Activated CD8-positive, alpha-beta memory T cell treated with anti-CD3 and anti-CD28 coated beads for 24 hours (primary cell): ENCODE data around the gene KIAA1671.

Experiments used
- DNase-seq: peaks from one replicate; pipeline ENCODE4 v3.0.0-alpha.2; 2020

Gene KIAA1671

DNA sequence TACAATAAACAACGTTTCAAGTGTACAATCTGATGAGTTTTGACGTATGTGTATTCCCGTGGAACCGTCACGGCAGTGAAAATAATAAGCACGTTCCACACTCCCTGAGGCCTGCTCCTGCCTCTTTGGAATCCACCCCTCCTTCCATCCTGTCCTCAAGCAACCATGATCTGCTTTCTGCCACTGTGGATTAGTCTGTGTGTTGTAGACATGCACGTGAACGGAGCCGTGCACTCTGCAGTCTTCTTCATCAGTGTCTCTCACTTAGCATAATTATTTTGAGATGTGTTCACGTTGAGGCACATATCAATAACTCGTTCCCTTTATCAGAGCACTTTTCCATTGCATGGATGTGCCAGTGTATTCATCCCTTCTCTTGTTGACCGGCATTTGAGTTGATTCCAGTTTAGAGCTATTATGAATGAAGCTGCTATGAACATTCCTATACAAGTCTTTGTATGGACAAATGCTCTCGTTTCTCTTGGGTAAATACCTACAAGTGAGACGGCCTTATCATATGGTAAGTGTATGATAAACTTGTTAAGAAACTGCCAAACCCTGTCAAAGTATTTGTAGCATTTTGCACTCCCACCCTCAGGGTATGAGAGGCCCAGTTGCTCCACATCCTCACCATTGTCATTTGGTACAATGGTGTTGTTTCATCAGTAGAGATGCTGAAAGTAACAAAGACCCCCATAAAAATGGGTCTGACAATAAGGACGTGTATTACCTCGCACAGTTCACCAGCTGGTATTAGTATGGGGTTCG lies 144.3 kb downstream of the KIAA1671 start:
- no peak for DNase-seq

GRCh38 chr22:25098445-25099081 lies 146.0 kb downstream of the KIAA1671 start:
- no peak for DNase-seq

- no peak for DNase-seq
Observed at GRCh38 chr22:25099202-25099601, 146.7 kb downstream of the KIAA1671 start.

DNA sequence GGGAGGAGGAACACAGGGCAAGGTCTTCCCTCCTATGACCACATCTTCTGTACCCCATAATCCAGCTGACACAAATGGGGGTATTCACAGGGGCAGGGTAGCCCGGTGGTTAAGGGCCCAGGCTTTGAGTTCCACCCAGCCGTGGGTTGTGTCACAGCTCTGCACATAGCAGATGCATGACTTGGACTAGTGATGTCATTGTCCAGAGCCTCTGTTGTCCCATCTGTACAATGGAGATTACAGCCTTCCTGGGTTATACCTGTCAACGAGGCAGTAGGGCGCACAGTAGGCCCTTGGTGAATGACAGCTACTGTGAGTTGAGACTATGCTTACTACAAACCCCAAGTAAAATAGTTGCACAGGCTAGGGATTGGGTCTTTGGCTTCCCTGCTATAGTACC lies 147.9 kb downstream of the KIAA1671 start:
- DNase-seq, result no peak

GRCh38 chr22:25100948-25101347 lies 148.4 kb downstream of the KIAA1671 start:
- no peak for DNase-seq

DNA sequence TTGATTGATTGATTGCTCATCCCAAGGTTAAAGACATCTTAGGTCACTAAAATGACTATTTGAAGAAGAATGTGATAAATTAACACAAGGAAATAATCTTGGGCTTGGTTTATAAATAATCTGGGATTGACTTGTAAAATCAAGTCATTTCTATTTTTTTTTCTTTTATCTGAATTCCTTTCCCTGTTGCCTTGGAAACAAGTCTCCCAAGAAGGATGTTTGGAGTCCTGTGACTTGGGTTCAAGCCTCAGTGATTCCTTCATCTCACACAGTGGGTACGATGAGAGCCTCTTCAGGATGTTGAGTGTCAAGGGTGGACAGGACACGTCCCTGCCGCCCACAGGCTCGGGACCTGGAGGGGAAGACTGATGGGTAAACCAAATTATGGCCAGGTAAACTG lies 149.0 kb downstream of the KIAA1671 start:
- DNase-seq, result no peak

GRCh38 chr22:25101986-25102385 lies 149.5 kb downstream of the KIAA1671 start:
- no peak for DNase-seq

- DNase-seq, result no peak
Observed at GRCh38 chr22:25102722-25103121, 150.2 kb downstream of the KIAA1671 start.

DNA sequence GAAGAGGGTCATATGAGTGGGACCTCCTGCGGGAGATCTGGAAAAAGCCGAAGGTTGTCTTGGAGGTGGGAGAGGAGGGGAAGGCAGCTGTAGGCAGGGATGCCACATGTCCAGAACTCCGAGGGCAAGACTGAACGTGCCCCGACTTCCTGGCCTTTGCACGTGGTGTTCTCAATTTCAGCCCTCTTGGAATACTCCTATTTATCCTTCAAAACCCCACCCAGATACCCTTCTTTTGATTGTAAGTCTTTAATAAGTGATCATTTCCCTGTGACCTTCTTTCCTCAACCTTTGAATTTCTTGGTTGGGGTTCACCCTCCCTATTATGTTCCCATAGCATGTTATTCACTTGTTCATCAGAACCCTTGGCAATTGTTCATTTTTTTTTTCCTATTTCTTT lies 151.9 kb downstream of the KIAA1671 start:
- DNase-seq, result no peak

GRCh38 chr22:25105817-25106650 lies 153.5 kb downstream of the KIAA1671 start:
- no peak for DNase-seq

- DNase-seq, result no peak
Observed at GRCh38 chr22:25109878-25110595, 157.5 kb downstream of the KIAA1671 start.

- DNase-seq, result no peak
Observed at GRCh38 chr22:25110596-25110845, 158.0 kb downstream of the KIAA1671 start.

- peak; percentile 84 for DNase-seq
Observed at GRCh38 chr22:25110846-25111578, 158.5 kb downstream of the KIAA1671 start.

DNA sequence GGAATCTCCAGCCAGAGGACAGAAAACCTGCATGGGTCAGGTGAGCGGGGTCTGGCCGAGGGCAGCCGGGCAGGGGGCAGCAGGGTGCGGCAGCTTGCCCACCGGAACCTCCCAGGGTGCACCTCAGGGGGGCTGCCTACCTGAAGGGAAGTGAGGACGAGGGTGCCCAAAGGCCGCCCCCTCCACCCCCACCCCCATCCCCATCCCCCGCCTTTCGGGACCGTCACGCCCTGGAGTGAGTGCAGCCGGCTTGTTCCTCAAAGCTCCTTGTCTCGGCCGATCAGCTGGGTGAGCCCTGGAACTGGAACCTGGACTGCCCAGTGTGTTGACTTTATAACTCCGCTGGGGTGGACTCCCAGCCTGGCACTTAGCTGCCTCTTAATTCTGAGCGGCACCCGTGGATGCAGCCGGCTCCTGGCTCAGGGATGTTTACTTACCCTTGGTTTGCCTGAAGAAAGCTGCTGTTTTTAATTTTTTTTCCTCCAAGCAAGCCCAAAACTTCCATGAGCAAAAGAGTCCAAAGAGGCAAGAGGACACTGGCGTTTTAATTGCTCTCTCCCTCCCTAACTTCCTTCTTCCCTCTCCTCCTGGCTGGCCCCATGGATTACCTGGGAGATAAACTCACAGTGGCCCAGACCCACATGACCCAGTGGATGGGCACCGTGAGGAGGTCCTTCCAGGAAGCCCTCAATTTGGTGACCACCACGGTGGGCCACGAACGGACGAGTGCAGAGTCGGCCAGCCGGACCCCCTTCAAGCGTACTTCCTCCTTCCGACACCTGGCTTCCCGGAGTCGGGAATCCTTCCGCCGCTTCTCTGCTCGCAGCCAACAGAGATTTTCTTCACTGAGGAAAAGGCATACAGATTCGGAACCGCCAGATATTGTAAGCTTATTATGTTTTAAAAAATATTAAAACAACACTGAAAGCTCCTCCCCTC lies 159.3 kb downstream of the KIAA1671 start:
- DNase-seq, result no peak

DNA sequence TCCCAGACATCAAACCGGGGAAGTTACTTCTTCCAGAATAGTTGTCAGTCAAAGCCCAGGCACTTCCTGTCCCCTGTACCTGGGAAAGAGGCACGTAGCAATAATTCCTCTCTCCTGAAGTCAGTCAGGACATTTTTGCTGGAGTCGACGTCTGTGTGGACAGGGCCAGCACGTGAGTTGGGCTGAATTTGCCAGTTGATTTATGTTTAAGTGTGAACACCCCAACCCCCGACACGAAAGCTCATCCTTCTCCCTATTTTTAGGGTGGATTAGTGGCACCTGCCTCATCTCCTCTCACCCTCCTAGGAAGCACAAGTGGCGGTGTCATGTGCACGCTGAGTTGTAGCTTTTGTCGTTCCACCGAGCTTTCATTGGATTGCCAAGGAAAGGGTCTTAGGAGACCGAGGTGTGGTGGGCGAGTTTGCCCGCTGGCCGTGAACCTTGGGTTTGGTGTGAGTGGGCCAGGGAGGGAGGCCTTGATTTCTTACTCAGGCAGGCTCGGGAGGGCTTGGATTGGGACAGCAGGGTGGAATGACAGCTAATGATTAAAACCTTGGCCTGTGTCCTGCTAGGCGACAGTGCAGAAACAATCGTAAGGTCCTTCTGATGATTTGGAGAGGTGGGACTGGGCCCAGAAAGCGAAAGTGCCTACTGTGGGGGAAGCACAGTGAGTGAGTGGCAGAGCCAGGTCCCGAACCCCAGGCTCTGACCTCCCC lies 160.2 kb downstream of the KIAA1671 start:
- no peak for DNase-seq

DNA sequence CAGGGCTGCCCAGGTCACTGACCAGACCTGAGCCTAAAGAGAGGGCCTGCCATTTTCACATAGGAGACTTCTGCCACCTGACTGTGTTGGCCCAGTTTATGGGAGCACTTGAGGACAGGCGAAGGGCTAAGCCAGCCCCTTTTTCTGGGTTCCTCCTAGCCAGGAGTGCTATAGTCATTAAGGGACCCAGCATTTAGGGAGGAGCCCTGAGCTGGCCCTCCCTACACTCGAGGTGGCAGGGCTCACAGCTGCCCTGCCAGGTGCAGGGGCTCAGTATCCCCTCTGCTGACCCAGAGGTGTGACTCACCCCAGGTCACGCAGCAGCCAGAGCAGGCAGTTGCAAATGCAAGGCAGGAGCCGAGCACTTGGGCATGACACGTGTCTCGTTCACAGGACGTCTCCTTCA lies 160.8 kb downstream of the KIAA1671 start:
- DNase-seq, result no peak

DNA sequence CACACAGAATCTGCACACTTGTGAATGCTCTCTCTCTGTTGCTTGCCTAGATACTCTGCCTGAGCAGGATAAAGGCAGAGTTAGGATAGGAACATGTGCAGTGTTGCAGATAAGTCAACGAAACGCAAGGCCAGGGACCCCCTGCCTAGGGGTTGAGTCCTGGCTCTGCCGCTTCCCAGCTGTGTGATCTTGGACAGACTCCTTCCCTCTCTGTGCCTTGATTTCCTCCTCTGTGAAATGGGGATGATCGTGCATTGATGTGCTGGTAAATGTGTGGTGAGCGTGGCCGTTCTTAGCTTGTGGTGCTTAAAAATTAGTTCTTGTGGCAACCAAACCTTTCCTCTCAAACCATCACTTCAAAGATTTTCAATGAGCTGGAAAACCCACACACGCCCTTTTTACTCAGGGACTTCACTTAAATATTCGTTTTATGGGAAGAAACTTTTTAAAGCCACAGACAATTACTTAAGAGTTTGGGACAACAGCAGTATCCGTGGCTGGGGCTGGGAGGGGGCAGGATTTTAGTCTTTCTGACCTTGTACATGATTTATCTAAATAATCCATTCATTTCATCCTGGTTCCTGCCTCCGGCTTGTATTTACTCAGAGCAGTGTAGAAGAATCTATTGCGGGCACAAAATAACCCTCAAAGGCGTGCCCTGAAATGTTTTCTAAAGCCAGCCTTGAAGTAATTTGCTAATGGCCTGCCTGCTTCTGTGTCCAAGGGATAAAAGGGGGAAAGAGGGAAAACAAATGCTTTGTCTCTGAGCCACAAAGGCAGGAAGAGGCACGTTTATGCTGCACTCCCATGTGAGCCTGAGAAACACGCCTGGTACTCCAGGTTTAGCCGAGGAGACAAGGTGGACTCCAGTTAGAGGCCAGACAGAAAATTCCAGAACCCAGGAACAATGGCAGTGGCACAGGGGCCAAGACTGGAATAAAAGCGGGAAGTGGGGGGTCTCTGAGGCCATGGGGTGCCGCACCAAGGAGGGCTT lies 162.2 kb downstream of the KIAA1671 start:
- DNase-seq, result no peak

DNA sequence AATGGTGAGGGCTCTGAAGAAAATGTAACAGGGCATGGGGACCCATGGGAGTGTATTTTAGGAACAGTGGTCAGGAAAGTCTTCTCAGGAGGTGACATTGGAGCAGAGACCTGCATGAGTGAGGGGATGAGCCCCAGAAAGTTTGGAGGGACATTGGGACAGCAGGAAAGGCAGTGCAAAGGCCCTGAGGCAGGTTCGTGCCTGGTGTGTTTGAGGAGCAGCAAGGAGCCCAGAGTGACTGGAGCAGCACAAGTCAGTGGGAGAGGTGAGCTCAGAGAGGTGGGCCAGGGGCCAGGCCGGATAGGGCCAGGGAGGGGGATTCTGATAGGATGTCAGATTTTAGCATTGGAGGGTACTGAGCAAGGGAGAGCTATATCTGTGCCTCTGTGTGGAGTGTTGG lies 167.1 kb downstream of the KIAA1671 start:
- DNase-seq, result no peak

GRCh38 chr22:25120093-25120561 lies 167.6 kb downstream of the KIAA1671 start:
- no peak for DNase-seq
